B cell (primary cell): Measurements from ENCODE around the gene PNPLA2.

Experiments used
- CTCF ChIP-seq: fragments of 200-600 bp; IDR thresholded peaks from one replicate; pipeline ENCODE4 v1.8.0; 2022; ENCODE audit warnings: antibody characterized with exemption, mild to moderate bottlenecking
- EZH2 ChIP-seq: IDR thresholded peaks from 2 replicates; pipeline ENCODE4 v1.6.1; 2012; ENCODE audit warnings: borderline replicate concordance, low read depth, mild to moderate bottlenecking, moderate library complexity, low read length; ENCODE audit not compliant: insufficient read depth, poor library complexity, severe bottlenecking

GRCh38 chr11:873706-874105, 55.0 kb downstream of the PNPLA2 start:
- TF ChIP-seq CTCF, result no peak
- no peak for TF ChIP-seq EZH2
